Gastroesophageal sphincter (tissue), 3 donors: ENCODE measurements around the gene WIPF2.

Experiments
- EP300 ChIP-seq: sonication (generic); formaldehyde crosslinking; IDR thresholded peaks from one replicate; pipeline ENCODE4 v1.6.1; 2017; ENCODE audit warnings: antibody characterized with exemption, mild to moderate bottlenecking
- POLR2A ChIP-seq, 2 donors: fragments of 450-650 bp; IDR thresholded peaks; one replicate each; pipeline ENCODE4 v1.6.1; 2017; ENCODE audit warnings: antibody characterized with exemption in 2 of 2, mild to moderate bottlenecking in 2 of 2, moderate library complexity in 1 of 2
- TF ChIP-seq, protein P1 (sequence below), 4 experiments: fragments of 200-600 bp in 2 of 4; fragments of 450-650 bp in 2 of 4; sonication (generic) in 1 of 4; IDR thresholded peaks; one replicate each; pipeline ENCODE4 v1.5.1; 2017 to 2019; ENCODE audit warnings: antibody characterized with exemption in 4 of 4, mild to moderate bottlenecking in 2 of 4, moderate library complexity in 2 of 4

DNA sequence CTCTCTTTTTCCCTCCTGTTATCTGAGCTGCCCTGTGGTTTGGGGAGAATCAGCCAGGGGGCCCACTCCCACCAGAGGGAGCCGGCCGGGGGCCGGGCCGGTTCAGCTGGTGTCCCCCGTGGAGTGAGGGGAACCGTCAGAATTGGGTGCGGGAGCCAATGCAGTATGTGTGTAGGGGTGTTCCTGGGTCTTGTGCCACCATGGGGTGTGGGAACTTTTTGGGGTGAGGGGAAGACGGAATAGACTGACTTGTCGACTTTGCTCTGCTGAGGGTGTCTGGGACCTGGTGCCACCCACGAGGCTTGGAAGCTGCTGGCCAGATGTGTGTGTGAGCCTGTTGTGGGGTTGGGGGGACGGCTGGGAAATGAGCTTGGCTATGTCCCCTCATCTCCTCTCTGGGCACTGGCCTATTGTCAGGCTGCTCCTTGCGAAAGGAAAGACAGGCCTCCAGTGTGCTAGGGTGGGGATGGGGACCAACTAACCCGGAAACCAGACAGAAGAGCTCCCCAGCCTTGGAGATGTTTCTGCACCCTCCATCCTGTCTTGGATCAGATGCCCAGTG is 99.8 kb downstream of the WIPF2 start:
- TF ChIP-seq EP300 = no peak
- TF ChIP-seq, protein P1, sequence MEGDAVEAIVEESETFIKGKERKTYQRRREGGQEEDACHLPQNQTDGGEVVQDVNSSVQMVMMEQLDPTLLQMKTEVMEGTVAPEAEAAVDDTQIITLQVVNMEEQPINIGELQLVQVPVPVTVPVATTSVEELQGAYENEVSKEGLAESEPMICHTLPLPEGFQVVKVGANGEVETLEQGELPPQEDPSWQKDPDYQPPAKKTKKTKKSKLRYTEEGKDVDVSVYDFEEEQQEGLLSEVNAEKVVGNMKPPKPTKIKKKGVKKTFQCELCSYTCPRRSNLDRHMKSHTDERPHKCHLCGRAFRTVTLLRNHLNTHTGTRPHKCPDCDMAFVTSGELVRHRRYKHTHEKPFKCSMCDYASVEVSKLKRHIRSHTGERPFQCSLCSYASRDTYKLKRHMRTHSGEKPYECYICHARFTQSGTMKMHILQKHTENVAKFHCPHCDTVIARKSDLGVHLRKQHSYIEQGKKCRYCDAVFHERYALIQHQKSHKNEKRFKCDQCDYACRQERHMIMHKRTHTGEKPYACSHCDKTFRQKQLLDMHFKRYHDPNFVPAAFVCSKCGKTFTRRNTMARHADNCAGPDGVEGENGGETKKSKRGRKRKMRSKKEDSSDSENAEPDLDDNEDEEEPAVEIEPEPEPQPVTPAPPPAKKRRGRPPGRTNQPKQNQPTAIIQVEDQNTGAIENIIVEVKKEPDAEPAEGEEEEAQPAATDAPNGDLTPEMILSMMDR (IDR thresholded peaks at IDR 0.05) = peak in 2 of 4 experiments; percentile 30 to 47
- TF ChIP-seq POLR2A (IDR thresholded peaks at IDR 0.05) = no peak
